NCI-H2196 (cell line): ENCODE results near the gene PLCB4.

ENCODE experiments used
- DNase-seq: peaks from one replicate; lab custom pipeline; 2025; ENCODE audit not compliant: unreplicated experiment; lab: John Stamatoyannopoulos, UW

PLCB4 gene

DNA sequence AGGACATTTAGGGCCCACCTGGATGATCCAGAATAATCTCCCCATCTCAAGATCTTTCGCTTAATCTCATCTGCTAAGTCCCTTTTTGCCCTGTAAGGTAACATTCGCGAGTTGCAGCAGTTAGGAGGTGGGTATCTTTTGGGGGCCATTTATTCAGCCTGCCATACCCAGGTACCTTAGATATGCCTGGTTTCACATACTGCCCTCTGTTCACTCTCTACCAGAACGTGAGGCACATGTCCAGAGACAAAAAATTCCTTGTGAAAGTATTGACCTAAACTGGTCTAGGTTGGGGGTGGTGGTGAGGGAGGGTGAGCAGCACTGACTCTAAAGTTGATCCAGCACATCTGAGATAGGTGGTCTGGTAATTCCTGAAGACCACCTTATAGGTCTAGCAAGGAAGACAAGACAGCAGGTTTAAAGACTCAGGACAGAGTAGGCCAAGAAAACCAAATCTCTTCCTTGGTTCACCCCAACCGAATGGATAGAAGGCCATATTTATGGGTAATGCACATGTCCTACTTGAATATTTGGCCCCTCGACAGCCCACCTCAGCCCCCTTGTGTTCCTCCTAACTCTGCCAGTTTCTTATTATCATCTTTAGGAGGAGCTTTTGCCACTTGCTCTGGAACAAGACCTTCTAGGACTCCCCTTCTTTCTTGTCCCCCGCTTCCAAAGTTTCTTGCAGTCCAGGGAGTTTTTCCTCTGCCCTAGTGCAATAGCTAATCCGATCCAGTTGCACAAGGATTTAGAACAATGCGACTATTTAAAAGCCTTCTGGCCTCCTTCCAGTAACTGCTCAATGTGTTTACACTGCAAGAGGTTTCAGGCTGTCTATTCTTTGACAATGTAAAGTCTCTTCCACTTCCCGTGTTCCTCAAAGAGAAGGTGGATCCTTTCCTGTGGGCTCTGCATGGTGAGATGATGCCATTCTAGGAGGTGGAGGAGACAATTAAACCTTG is 232.5 kb downstream of the PLCB4 start:
- peak; percentile 86 for DNase-seq

DNA sequence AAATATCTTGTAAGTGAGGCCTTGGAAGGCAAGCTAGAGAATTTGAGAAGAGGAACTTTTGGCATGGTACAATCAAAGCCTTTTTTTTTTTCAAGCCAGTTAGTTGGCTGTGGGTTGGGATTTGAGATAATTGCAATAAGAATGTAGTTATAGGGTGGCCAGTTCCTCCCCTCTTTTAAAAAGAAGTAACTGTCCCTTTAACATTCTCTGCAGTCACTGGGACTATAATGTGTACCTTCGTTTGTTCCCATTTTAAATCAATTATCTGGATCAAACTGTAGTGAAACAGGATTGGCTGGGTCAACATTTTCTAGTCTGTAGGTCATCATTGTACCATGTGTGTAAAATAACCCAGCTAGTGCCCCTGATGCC is 233.2 kb downstream of the PLCB4 start:
- no peak for DNase-seq

DNA sequence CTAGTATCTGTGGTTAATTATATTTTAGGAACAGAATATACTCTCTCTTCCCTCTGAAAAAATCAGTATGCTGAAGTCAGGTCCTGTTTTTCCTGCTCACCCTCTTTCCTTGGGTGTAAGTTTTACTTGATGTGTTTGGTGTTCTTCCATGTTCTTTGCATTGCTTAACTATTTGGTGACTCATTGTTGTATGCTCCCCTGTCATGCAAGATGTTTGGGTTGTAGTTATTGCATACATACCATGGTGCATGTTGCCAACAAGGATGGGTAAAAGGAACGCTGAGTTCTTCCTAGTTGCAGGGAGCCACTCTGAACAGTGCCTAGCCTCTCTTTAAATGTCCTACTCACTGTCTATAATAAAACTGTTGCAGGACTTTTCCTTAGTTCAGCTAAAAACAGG is 237.6 kb downstream of the PLCB4 start:
- no peak for DNase-seq

- no peak for DNase-seq
These were observed 239.2 kb downstream of the PLCB4 start for GRCh38 chr20:9308056-9308455.

GRCh38 chr20:9311132-9311531 is 242.2 kb downstream of the PLCB4 start:
- no peak for DNase-seq

DNA sequence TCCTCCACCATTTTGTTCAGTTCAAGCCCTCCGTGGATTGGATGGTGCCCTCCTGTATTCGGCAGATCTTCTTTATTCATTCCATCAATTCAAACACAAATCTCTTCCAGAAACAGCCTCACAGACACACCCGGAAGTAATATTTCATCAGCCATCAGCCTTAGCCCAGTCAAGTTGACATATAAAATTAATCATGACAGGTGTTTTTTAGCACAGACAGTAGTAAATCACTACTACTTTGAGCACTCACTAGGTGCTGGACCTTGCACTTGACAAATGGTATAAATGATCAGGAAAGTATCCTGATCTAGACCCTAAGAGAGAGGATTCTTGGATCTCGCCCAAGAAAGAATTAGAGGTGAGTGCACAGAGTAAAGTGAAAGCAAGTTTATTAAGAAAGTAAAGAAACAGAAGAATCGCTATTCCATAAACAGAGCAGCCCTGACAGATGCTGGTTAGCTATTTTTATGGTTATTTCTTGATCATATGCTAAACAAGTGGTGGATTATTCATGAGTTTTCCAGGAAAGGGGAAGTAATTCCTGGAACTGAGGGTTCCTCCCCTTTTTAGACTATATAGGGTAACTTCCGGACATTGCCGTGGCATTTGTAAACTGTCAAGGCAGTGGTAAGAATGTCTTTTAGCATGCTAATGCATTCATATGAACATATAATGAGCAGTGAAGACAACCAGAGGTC is 250.9 kb downstream of the PLCB4 start:
- DNase-seq, result no peak

DNA sequence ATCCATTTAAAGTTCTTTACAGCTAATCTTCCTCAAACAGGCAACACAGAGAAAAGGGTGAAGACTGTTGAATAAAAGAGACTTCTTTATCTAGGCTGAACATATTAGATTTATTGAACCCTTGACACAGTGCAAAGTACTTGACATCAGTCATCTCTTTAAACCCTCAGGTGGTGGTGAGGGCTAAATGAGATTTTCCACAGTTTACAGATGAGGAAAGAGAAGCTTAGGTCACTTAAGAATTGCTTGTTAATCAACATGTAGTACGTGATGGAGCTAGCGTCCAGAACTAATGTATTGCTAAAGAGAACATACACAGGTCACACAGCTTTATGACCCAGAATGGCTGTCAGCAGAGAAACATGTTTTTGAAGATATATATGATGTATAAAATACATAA is 252.1 kb downstream of the PLCB4 start:
- no peak for DNase-seq

DNA sequence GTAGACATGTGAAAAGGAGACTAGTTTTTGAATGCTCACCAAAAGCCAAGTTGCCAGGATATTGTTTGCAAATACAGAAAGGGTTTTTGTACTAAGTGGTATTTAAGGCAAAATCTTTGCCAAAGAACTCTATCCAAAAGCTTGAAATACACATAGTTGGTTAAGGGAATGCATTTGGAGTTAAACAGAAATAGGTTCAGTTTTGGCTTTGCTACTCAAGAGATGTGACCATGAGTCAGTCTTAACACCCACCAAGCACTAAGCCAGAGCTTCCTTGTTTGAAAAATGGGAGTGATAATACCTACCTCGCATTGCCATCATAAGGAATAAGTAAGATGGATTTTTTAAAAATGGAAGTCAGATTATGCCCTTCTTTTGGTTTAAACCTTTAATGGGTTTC is 253.8 kb downstream of the PLCB4 start:
- DNase-seq, result no peak

GRCh38 chr20:9323622-9324021 is 254.7 kb downstream of the PLCB4 start:
- DNase-seq, result no peak

- no peak for DNase-seq
These were observed 260.6 kb downstream of the PLCB4 start for GRCh38 chr20:9329355-9330101.

GRCh38 chr20:9330151-9330550 is 261.3 kb downstream of the PLCB4 start:
- no peak for DNase-seq

GRCh38 chr20:9331707-9332435 is 263.0 kb downstream of the PLCB4 start:
- DNase-seq, result no peak

GRCh38 chr20:9332791-9333479 is 264.0 kb downstream of the PLCB4 start:
- no peak for DNase-seq

DNA sequence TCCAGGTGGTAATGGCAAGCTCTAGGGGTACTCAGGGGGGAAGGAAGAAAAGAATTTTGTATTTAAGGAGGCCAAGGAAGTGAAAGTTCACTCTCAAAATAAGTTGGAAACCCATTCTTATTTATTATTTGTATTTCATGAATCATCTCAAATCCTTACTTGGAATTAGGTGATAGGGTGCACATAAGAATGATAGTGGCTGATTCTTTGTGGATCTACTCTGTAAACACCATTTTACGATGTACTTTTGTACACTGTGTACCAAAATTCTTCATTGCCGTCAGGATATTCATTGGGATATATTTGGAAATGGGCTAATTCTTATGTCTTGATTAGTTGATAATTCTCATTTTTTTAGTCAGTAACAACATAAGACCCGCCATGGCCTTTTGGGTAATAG is 266.0 kb downstream of the PLCB4 start:
- DNase-seq, result no peak

DNA sequence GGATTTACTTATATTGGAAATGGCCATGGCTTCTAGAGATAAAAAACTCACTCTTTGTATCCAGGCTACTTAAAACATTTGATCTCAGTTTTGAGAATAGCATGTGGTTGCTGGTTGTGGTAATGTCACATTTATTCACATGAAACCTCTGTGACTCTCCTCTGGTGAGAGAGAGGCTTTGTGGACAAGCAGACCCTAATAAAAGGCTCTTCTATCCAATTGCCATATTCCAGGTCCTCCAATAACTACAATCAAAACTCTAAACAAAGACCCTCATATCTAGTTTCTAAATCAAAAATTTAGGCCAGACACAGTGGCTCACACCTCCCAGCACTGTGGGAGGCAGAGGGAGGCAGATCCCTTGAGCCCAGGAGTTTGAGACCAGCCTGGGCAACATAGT is 269.2 kb downstream of the PLCB4 start:
- DNase-seq, result no peak

GRCh38 chr20:9339708-9340107 is 270.8 kb downstream of the PLCB4 start:
- DNase-seq, result no peak

GRCh38 chr20:9342651-9343050 is 273.8 kb downstream of the PLCB4 start:
- DNase-seq, result no peak

DNA sequence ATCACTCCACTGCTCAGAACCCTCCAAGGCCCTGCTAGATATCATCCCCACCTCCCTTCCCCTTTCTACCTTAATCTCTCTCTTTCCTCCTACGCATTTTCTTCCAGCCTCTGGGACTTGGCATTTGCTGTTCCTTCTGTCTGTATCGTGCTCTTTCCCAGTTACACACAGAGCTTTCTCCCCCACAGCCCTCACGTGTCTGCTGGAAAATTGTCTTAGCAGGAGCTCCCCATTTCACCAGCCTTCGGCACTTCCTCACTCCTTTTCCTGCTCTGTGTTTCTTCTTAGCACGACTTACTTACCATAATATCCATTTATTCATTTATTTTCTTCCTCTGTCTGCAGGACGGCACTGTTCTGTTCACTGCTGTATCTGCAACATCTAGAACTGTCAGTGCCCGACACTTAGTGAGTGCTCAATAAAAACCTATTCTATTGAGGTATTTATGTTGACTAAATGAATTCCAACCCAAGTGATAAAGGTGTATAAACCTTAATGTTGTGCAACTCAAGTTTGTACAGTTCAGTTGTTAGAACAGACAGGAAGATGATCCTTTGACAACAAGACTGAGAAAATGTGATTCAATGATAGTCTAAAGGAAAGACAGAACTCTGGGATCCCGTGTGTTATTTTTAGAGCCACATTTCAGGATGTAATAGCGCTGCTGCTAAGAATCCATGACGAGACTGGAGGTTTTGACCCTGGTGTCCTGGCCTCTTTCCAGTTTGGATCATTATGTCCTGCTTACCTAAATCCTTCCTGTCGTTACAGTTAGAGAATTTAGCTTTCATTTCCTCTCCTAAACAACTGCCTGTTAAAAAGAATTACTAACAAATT is 275.4 kb downstream of the PLCB4 start:
- DNase-seq, result no peak

GRCh38 chr20:9348316-9348715 is 279.4 kb downstream of the PLCB4 start:
- DNase-seq, result no peak

DNA sequence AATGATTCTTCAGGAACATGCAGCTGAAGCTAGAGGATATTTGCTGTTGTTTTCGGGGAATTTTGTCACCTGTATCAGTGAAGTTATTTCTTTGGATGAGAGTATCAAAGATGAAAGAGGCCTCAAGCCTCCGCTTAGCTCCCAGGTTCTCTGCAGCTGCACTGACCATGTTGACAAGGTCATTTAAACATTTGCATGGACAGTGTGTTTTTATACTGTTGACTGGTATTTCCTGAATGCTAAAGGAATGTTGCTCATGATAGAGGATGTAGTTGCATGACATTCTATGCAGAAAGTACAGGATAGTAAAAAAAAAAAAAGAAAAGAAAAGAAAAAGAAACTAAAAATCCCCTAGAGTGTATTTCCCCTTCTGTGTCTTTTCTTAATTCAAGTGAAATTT is 279.9 kb downstream of the PLCB4 start:
- no peak for DNase-seq
